HEK293 (cell line): Measurements from ENCODE around the gene HMCN2.
A peak's percentile ranks its signal among the peaks of the same experiment; 100 is the strongest.

Source experiments
- BCL11B ChIP-seq: fragments of 450-650 bp; formaldehyde crosslinking; IDR thresholded peaks from 2 replicates; pipeline ENCODE4 v1.5.1; 2016; ENCODE audit warnings: low read depth, missing biosample characterization, missing genetic modification characterization
- FEZF1 ChIP-seq: fragments of 450-650 bp; formaldehyde crosslinking; IDR thresholded peaks from 2 replicates; pipeline ENCODE4 v1.5.1; 2016; ENCODE audit warnings: missing biosample characterization, missing genetic modification characterization
- HOXC10 ChIP-seq: sonication (generic); formaldehyde crosslinking; IDR thresholded peaks from 2 replicates; pipeline ENCODE4 v1.8.1; 2023; ENCODE audit warnings: mild to moderate bottlenecking, missing genetic modification reagents
- KLF16 ChIP-seq: fragments of 450-650 bp; formaldehyde crosslinking; IDR thresholded peaks from 2 replicates; pipeline ENCODE4 v1.5.1; 2017; ENCODE audit warnings: missing biosample characterization, missing genetic modification characterization
- MEIS1 ChIP-seq: sonication (generic); formaldehyde crosslinking; IDR thresholded peaks from 2 replicates; pipeline ENCODE4 v1.8.1; 2022; ENCODE audit warnings: missing genetic modification reagents, mild to moderate bottlenecking, borderline replicate concordance
- TCF7L2 ChIP-seq: IDR thresholded peaks from 2 replicates; pipeline ENCODE4 v1.6.1; 2011; ENCODE audit warnings: low read depth, mild to moderate bottlenecking, inconsistent platforms, low read length, moderate library complexity, borderline replicate concordance
- ZBTB17 ChIP-seq: fragments of 450-650 bp; formaldehyde crosslinking; IDR thresholded peaks from 2 replicates; pipeline ENCODE4 v1.5.1; 2016; ENCODE audit warnings: missing biosample characterization, missing genetic modification characterization
- ZBTB7A ChIP-seq: fragments of 450-650 bp; formaldehyde crosslinking; IDR thresholded peaks from 2 replicates; pipeline ENCODE4 v1.5.1; 2016; ENCODE audit warnings: low read depth, missing biosample characterization, missing genetic modification characterization
- ZIC2 ChIP-seq: fragments of 450-650 bp; formaldehyde crosslinking; IDR thresholded peaks from 2 replicates; pipeline ENCODE4 v1.5.1; 2016; ENCODE audit warnings: missing biosample characterization, missing genetic modification characterization
- ZNF132 ChIP-seq: fragments of 450-650 bp; formaldehyde crosslinking; IDR thresholded peaks from 2 replicates; pipeline ENCODE4 v1.5.1; 2017; ENCODE audit warnings: missing biosample characterization, missing genetic modification characterization, borderline replicate concordance
- ZNF155 ChIP-seq: fragments of 450-650 bp; formaldehyde crosslinking; IDR thresholded peaks from 2 replicates; pipeline ENCODE4 v1.5.1; 2016; ENCODE audit warnings: missing biosample characterization, missing genetic modification characterization
- ZNF157 ChIP-seq: fragments of 450-650 bp; formaldehyde crosslinking; IDR thresholded peaks from 2 replicates; pipeline ENCODE4 v1.5.1; 2016; ENCODE audit warnings: missing biosample characterization, missing genetic modification characterization
- ZNF221 ChIP-seq: fragments of 450-650 bp; formaldehyde crosslinking; IDR thresholded peaks from 2 replicates; pipeline ENCODE4 v1.5.1; 2017; ENCODE audit warnings: missing biosample characterization, missing genetic modification characterization, borderline replicate concordance
- ZNF266 ChIP-seq: fragments of 450-650 bp; formaldehyde crosslinking; IDR thresholded peaks from 2 replicates; pipeline ENCODE4 v1.5.1; 2016; ENCODE audit warnings: missing biosample characterization, missing genetic modification characterization, low read depth
- ZNF280C ChIP-seq: fragments of 450-650 bp; formaldehyde crosslinking; IDR thresholded peaks from 2 replicates; pipeline ENCODE4 v1.5.1; 2016; ENCODE audit warnings: missing biosample characterization, missing genetic modification characterization
- ZNF280D ChIP-seq: fragments of 450-650 bp; formaldehyde crosslinking; IDR thresholded peaks from 2 replicates; pipeline ENCODE4 v1.5.1; 2016; ENCODE audit warnings: missing biosample characterization, missing genetic modification characterization
- ZNF350 ChIP-seq: fragments of 450-650 bp; formaldehyde crosslinking; IDR thresholded peaks from 2 replicates; pipeline ENCODE4 v1.5.0; 2017; ENCODE audit warnings: missing biosample characterization, mild to moderate bottlenecking, missing genetic modification characterization
- ZNF398 ChIP-seq: fragments of 450-650 bp; formaldehyde crosslinking; IDR thresholded peaks from 2 replicates; pipeline ENCODE4 v1.5.1; 2017; ENCODE audit warnings: missing biosample characterization, missing genetic modification characterization
- ZNF514 ChIP-seq: fragments of 450-650 bp; formaldehyde crosslinking; IDR thresholded peaks from 2 replicates; pipeline ENCODE4 v1.5.1; 2016; ENCODE audit warnings: missing biosample characterization, missing genetic modification characterization
- ZNF548 ChIP-seq: fragments of 450-650 bp; formaldehyde crosslinking; IDR thresholded peaks from 2 replicates; pipeline ENCODE4 v1.5.1; 2016; ENCODE audit warnings: missing biosample characterization, missing genetic modification characterization
- ZNF571 ChIP-seq: fragments of 450-650 bp; formaldehyde crosslinking; IDR thresholded peaks from 2 replicates; pipeline ENCODE4 v1.5.0; 2017; ENCODE audit warnings: missing biosample characterization, missing genetic modification characterization
- ZNF629 ChIP-seq: fragments of 450-650 bp; formaldehyde crosslinking; IDR thresholded peaks from 2 replicates; pipeline ENCODE4 v1.5.1; 2017; ENCODE audit warnings: missing biosample characterization, missing genetic modification characterization
- ZNF639 ChIP-seq: fragments of 450-650 bp; formaldehyde crosslinking; IDR thresholded peaks from 2 replicates; pipeline ENCODE4 v1.5.1; 2016; ENCODE audit warnings: missing biosample characterization, missing genetic modification characterization
- ZNF660 ChIP-seq: fragments of 450-650 bp; IDR thresholded peaks from 2 replicates; pipeline ENCODE4 v1.5.1; 2018; ENCODE audit warnings: missing biosample characterization, mild to moderate bottlenecking, missing genetic modification characterization
- ZNF664 ChIP-seq: fragments of 450-650 bp; formaldehyde crosslinking; IDR thresholded peaks from 2 replicates; pipeline ENCODE4 v1.5.1; 2016; ENCODE audit warnings: missing biosample characterization, missing genetic modification characterization
- ZNF692 ChIP-seq: fragments of 450-650 bp; formaldehyde crosslinking; IDR thresholded peaks from 2 replicates; pipeline ENCODE4 v1.5.1; 2016; ENCODE audit warnings: missing biosample characterization, missing genetic modification characterization
- ZNF701 ChIP-seq: fragments of 450-650 bp; formaldehyde crosslinking; IDR thresholded peaks from 2 replicates; pipeline ENCODE4 v1.5.1; 2016; ENCODE audit warnings: missing biosample characterization, missing genetic modification characterization
- ZNF791 ChIP-seq: fragments of 450-650 bp; formaldehyde crosslinking; IDR thresholded peaks from 2 replicates; pipeline ENCODE4 v1.5.1; 2016; ENCODE audit warnings: missing biosample characterization, missing genetic modification characterization
- ZXDB ChIP-seq: fragments of 450-650 bp; formaldehyde crosslinking; IDR thresholded peaks from 2 replicates; pipeline ENCODE4 v1.5.1; 2016; ENCODE audit warnings: missing biosample characterization, missing genetic modification characterization
- TF ChIP-seq, protein P1 (sequence below): fragments of 450-650 bp; formaldehyde crosslinking; IDR thresholded peaks from 2 replicates; pipeline ENCODE4 v1.5.1; 2016; ENCODE audit warnings: missing biosample characterization, missing genetic modification characterization

The HMCN2 gene

DNA sequence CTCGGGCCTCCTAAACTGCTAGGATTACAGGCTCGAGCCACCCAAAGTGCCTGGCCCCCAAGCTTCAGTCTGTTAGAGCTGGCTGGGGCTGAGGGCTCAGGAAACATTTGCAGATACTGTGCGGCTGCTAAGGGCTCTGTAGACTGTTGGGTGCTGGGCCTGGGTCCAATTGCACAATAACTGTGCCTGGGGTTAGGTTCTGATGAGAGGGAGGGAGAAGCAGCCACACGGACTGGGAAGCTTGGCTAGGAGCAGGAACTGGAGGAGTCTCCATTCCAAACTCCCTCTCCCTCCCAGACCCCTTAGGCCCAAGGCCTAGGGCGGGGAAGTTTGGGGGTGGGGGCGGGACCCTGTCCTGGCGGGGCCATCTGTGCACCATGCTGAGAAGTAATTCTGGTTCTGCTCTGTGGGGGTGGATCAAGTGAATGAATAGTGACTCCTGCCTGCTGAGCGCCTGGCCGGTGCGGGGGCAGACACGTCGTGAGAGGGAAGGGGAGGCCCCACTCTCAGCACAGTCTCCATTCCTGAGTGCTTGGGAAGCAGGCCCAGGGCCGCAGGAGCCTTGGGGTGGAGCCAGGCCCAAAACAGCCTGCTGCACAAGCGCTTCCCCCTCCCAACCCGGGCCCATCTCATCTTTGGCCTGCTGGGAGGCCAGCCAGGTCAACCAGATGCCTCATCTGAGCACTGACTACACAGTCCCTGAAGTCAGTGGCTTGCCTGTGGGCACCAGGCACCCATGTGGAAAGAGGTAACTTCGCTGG, 180.7 kb downstream of the HMCN2 start (continued):
- no peak for TF ChIP-seq ZNF350 (tag by site-specific recombination)
- no peak for TF ChIP-seq ZNF629
- peak; percentile 46 for TF ChIP-seq ZNF660 (tag by site-specific recombination)
- no peak for TF ChIP-seq ZNF664 (tag by site-specific recombination)
- peak; percentile 74 for TF ChIP-seq KLF16 (tag by site-specific recombination)
- TF ChIP-seq ZNF639 (tag by site-specific recombination): no peak
- TF ChIP-seq BCL11B (tag by site-specific recombination): no peak
- TF ChIP-seq ZIC2: peak; percentile 97
- no peak for TF ChIP-seq ZNF280C (tag by site-specific recombination)
- no peak for TF ChIP-seq ZNF157 (tag by site-specific recombination)
- TF ChIP-seq, protein P1, sequence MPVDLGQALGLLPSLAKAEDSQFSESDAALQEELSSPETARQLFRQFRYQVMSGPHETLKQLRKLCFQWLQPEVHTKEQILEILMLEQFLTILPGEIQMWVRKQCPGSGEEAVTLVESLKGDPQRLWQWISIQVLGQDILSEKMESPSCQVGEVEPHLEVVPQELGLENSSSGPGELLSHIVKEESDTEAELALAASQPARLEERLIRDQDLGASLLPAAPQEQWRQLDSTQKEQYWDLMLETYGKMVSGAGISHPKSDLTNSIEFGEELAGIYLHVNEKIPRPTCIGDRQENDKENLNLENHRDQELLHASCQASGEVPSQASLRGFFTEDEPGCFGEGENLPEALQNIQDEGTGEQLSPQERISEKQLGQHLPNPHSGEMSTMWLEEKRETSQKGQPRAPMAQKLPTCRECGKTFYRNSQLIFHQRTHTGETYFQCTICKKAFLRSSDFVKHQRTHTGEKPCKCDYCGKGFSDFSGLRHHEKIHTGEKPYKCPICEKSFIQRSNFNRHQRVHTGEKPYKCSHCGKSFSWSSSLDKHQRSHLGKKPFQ (tag by site-specific recombination): no peak
- no peak for TF ChIP-seq ZNF514 (tag by site-specific recombination)
- TF ChIP-seq MEIS1 (CRISPR knock-in tag): no peak
- TF ChIP-seq ZNF280D (tag by site-specific recombination): no peak
- TF ChIP-seq ZNF548 (tag by site-specific recombination): no peak
- peak; percentile 94 for TF ChIP-seq ZNF692 (tag by site-specific recombination)
- TF ChIP-seq ZNF701: no peak
- no peak for TF ChIP-seq HOXC10 (CRISPR knock-in tag)
- no peak for TF ChIP-seq ZNF221 (tag by site-specific recombination)
- 0 out of 2 replicates have a peak, but pooled peaks have one; percentile 25 for TF ChIP-seq ZBTB7A (tag by site-specific recombination)
- peak; percentile 89 for TF ChIP-seq ZNF398 (tag by site-specific recombination)
- TF ChIP-seq TCF7L2: no peak
- TF ChIP-seq ZXDB (tag by site-specific recombination): no peak
- TF ChIP-seq ZNF132 (tag by site-specific recombination): no peak
- no peak for TF ChIP-seq ZNF791
- TF ChIP-seq ZNF571 (tag by site-specific recombination): no peak
- TF ChIP-seq FEZF1 (tag by site-specific recombination): no peak
- no peak for TF ChIP-seq ZNF155 (tag by site-specific recombination)
- TF ChIP-seq ZNF266 (tag by site-specific recombination): no peak
- peak; percentile 58; the same call in 1 of the 2 replicates for TF ChIP-seq ZBTB17 (tag by site-specific recombination)
